ENCODE results near the gene UPK3BL2.
"Not testable (repeated sequence)": the region's sequence is repeated elsewhere in the genome, so short reads cannot be mapped to it uniquely, and the experiment has no call there.

Gene UPK3BL2

GRCh38 chr7:102543596-102543995, at the start of gene UPK3BL2:
TSS of gene UPK3BL2 (minus strand) at chr7:102543696. CDS start at chr7:102543636, 60 bp downstream.
- H3K9me3 ChIP-seq (ENCODE audit: low read depth, low read length); H3K27ac ChIP-seq; H3K36me3 ChIP-seq (ENCODE audit: insufficient read depth, low read length); H3K4me3 ChIP-seq; DNase-seq (ENCODE audit: low read depth, low spot score); H3K9ac ChIP-seq (ENCODE audit: insufficient read length): not testable (repeated sequence)

GRCh38 chr7:102592477-102593019, 49.1 kb upstream of the UPK3BL2 start:
- not testable (repeated sequence) for H3K4me3 ChIP-seq; H3K36me3 ChIP-seq (ENCODE audit: insufficient read depth, low read length); H3K27ac ChIP-seq; DNase-seq (ENCODE audit: low read depth, low spot score); H3K9me3 ChIP-seq (ENCODE audit: low read depth, low read length); H3K9ac ChIP-seq (ENCODE audit: insufficient read length)

DNA sequence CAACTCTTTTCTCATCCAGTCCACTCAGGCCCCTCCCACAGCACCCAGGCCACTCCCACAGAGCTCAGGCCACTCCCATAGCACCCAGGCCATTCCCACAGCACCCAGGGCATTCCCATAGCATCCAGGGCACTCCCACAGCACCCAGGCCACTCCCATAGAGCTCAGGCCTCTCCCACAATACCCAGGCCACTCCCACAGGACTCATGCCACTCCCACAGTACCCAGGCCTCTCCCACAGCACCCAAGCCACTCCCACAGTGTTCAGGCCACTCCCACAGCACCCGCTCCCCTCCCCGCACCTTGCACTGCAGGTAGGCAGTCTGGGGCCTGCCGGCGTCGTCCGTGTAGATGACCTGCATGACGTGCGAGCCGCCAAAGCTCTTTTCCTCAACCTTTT, 46.4 kb upstream of the UPK3BL2 start:
- not testable (repeated sequence) for H3K9ac ChIP-seq (ENCODE audit: insufficient read length); H3K4me3 ChIP-seq; H3K9me3 ChIP-seq (ENCODE audit: low read depth, low read length); H3K27ac ChIP-seq; DNase-seq (ENCODE audit: low read depth, low spot score); H3K36me3 ChIP-seq (ENCODE audit: insufficient read depth, low read length)

DNA sequence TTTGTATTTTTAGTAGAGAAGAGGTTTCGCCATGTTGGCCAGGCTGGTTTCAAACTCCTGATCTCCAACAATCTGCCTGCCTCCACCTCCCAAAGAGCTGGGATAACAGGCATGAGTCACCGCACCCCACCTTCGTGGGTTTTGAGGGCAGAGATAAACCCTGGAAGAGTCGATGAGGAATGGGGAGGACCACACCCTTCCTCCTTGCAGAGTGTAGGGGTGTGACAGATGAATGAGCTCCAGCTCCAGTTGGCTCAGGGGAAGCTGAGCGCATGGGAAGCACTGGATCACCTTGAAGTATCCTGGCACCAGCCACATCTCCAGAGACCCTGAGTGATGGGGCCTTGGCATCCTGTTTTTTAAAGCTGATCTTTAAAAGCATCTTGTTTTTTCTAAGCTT, 40.0 kb upstream of the UPK3BL2 start:
- not testable (repeated sequence) for H3K4me3 ChIP-seq; H3K36me3 ChIP-seq (ENCODE audit: insufficient read depth, low read length); H3K27ac ChIP-seq; H3K9ac ChIP-seq (ENCODE audit: insufficient read length); DNase-seq (ENCODE audit: low read depth, low spot score); H3K9me3 ChIP-seq (ENCODE audit: low read depth, low read length)

- H3K27ac ChIP-seq; H3K36me3 ChIP-seq (ENCODE audit: insufficient read depth, low read length); H3K9me3 ChIP-seq (ENCODE audit: low read depth, low read length); H3K4me3 ChIP-seq; DNase-seq (ENCODE audit: low read depth, low spot score); H3K9ac ChIP-seq (ENCODE audit: insufficient read length): not testable (repeated sequence)
Observed at GRCh38 chr7:102581722-102582121, 38.2 kb upstream of the UPK3BL2 start.

GRCh38 chr7:102578486-102578885, 35.0 kb upstream of the UPK3BL2 start:
- not testable (repeated sequence) for DNase-seq (ENCODE audit: low read depth, low spot score); H3K9me3 ChIP-seq (ENCODE audit: low read depth, low read length); H3K9ac ChIP-seq (ENCODE audit: insufficient read length); H3K27ac ChIP-seq; H3K36me3 ChIP-seq (ENCODE audit: insufficient read depth, low read length); H3K4me3 ChIP-seq

DNA sequence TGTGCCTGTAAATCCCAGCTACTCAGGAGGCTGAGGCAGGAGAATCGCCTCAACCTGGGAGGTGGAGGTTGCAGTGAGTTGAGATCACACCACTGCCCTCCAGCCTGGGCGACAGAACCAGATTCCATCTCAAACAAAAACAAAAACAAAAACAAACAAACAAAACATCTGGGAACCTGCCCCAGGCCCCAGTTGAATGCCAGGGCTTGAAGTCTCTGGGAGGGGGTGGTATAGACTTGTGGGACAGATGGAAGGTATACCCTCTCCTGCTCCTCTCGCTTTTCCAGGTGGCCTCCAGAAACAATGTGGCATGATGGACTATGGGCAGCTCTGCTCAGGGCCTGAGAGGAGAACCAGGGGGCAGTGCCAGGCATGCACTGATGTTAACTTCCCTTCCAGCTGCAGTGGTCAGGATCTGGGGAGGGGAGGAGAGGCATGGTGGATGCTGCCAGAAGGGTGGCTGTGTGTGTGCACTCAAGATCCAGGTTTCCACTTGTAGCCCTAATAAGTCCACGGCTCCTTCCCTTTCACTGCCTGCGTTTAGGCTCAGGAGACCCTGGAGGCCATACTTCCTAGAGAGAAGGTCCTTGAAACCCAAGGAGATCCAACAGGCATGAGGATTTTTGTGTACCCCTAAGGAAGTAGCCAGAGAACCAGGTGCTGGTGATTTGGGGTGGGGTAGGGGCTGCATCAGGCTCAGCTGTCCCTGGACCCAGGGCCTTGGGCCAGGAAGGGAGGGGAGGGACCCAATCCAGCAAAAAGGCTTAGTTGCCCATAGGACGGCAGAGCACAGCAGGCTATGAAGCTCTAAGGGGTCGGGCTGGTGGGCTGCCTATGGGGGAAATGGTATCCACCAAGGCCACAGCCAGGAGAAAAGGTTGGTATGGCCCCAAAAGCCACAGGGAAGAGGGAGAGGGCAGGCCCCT, 34.1 kb upstream of the UPK3BL2 start:
- not testable (repeated sequence) for DNase-seq (ENCODE audit: low read depth, low spot score); H3K36me3 ChIP-seq (ENCODE audit: insufficient read depth, low read length); H3K4me3 ChIP-seq; H3K9ac ChIP-seq (ENCODE audit: insufficient read length); H3K9me3 ChIP-seq (ENCODE audit: low read depth, low read length); H3K27ac ChIP-seq

GRCh38 chr7:102576363-102576762, 32.9 kb upstream of the UPK3BL2 start:
- not testable (repeated sequence) for H3K36me3 ChIP-seq (ENCODE audit: insufficient read depth, low read length); H3K27ac ChIP-seq; H3K9me3 ChIP-seq (ENCODE audit: low read depth, low read length); H3K9ac ChIP-seq (ENCODE audit: insufficient read length); H3K4me3 ChIP-seq; DNase-seq (ENCODE audit: low read depth, low spot score)

DNA sequence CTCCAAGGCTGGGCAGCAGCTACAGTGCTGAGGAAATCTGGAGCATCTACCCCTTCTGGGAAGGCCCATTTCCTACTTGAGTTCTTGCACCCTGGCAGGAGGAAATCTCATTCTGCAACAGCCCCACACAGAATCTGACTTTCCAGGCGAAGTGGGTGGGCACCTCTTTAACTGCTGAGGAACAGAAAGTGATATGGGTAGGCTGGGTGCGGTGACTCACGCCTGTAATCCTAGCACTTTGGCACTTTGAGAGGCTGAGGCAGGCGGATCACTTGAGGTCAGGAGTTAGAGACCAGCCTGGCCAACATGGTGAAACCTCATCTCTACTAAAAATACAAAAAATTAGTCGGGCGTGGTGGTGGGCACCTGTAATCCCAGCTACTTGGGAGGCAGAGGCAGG, 31.1 kb upstream of the UPK3BL2 start:
- DNase-seq (ENCODE audit: low read depth, low spot score); H3K9me3 ChIP-seq (ENCODE audit: low read depth, low read length); H3K27ac ChIP-seq; H3K9ac ChIP-seq (ENCODE audit: insufficient read length); H3K4me3 ChIP-seq; H3K36me3 ChIP-seq (ENCODE audit: insufficient read depth, low read length): not testable (repeated sequence)

- not testable (repeated sequence) for H3K27ac ChIP-seq; H3K36me3 ChIP-seq (ENCODE audit: insufficient read depth, low read length); H3K9me3 ChIP-seq (ENCODE audit: low read depth, low read length)
- peak within 1 kb of the TSS; percentile 74 for H3K4me3 ChIP-seq
- peak; percentile 8 for DNase-seq (ENCODE audit: low read depth, low spot score)
- peak within 1 kb of the TSS; percentile 63 for H3K9ac ChIP-seq (ENCODE audit: insufficient read length)
Observed at GRCh38 chr7:102572261-102573239, 29.1 kb upstream of the UPK3BL2 start, which contains the start of gene POLR2J3. TSS of gene POLR2J3 (minus strand) at chr7:102572583. CDS start at chr7:102572521, 62 bp downstream.

GRCh38 chr7:102568620-102569019, 25.1 kb upstream of the UPK3BL2 start:
- not testable (repeated sequence) for DNase-seq (ENCODE audit: low read depth, low spot score); H3K36me3 ChIP-seq (ENCODE audit: insufficient read depth, low read length); H3K4me3 ChIP-seq; H3K9ac ChIP-seq (ENCODE audit: insufficient read length); H3K9me3 ChIP-seq (ENCODE audit: low read depth, low read length); H3K27ac ChIP-seq

DNA sequence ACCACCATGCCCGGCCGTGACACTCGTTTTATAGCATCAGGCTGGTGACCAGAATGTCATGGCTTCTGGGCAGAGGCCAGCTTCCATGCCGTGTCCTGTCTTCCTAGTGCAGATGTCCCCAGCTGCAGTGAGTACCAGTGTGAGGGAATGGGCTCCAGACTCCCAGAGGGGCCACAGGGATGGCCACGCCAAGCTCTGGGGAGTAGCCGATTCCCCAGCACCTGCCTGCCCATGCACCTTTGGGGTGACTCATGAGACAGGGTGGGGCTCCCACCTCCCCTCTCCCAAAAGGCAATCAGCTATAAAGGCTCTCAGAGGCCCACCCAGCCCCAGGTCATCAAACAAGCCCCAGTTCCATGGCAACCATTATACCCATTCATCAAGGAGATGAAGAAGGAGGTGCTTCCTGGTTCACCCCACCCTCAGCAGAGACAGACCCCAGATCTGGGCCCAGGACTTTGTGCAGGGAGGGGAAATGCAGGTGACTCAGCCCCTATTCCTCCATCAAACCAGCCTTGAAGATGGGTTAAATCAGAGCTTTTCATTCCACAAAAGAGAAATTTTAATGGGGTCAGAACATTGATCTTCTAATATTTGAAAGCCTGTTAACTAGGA, 7.4 kb upstream of the UPK3BL2 start, which contains the start of gene SPDYE2:
SPDYE2 (plus strand) TSS at position 419 of the 615 bp plus-strand sequence. CDS start 2,030 bp downstream, outside the sequence.
- not testable (repeated sequence) for H3K9ac ChIP-seq (ENCODE audit: insufficient read length); DNase-seq (ENCODE audit: low read depth, low spot score); H3K27ac ChIP-seq; H3K36me3 ChIP-seq (ENCODE audit: insufficient read depth, low read length); H3K4me3 ChIP-seq; H3K9me3 ChIP-seq (ENCODE audit: low read depth, low read length)

DNA sequence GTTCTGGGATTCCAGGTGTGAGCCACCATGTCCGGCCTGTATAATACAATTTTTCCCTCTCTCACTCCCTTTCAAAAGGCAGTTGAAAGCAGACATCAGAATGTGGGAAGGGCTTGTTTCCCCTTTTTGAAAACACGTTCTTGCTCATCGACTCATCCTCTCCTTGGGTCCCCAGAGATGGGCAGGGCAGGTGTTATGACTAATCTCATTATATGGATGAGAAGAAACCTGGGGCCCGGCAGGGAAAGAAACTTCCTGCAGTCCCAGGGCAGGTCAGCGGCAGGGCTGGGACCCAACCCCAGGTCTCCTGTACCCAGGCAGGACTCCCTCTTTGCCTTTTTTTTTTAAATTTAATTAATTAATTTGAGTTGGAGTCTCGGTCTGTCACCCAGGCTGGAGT, 2.9 kb upstream of the UPK3BL2 start:
- not testable (repeated sequence) for H3K9ac ChIP-seq (ENCODE audit: insufficient read length); H3K4me3 ChIP-seq; H3K36me3 ChIP-seq (ENCODE audit: insufficient read depth, low read length); H3K27ac ChIP-seq; DNase-seq (ENCODE audit: low read depth, low spot score); H3K9me3 ChIP-seq (ENCODE audit: low read depth, low read length)
